Aorta (tissue), 5 donors: ENCODE data around the gene POLD2. TPM values are rescaled to one million over a fixed set of nuclear protein-coding genes. Genes with fewer than 3 reads are reported as not detected.

Source experiments
- ATAC-seq: fragments of 200-7000 bp; cut with Tn5 transposase; one replicate; pipeline ENCODE4 v1.9.1; 2022; ENCODE audit warnings: moderate library complexity; ENCODE audit not compliant: low FRiP score
- DNase-seq, 2 donors: peaks; one replicate each; pipeline ENCODE4 v3.0.0-alpha.2; 2020
- H3K27ac ChIP-seq, 2 donors: one replicate each; pipeline ENCODE4 v1.5.1; 2013; ENCODE audit warnings: low read length in 2 of 2, mild to moderate bottlenecking in 2 of 2, moderate library complexity in 2 of 2, control low read depth in 1 of 2, inconsistent platforms in 1 of 2, low read depth in 1 of 2
- H3K27me3 ChIP-seq, 2 donors: one replicate each; pipeline ENCODE4 v1.6.1; 2013; ENCODE audit warnings: control low read depth in 1 of 2, low read length in 1 of 2, mild to moderate bottlenecking in 1 of 2, moderate library complexity in 1 of 2; ENCODE audit not compliant: insufficient read depth in 2 of 2, control insufficient read depth in 1 of 2
- H3K36me3 ChIP-seq, 2 donors: one replicate each; pipeline ENCODE4 v1.6.1; 2013; ENCODE audit warnings: control low read depth in 1 of 2, low read length in 1 of 2, mild to moderate bottlenecking in 1 of 2; ENCODE audit not compliant: insufficient read depth in 2 of 2, control insufficient read depth in 1 of 2
- H3K4me1 ChIP-seq, 2 donors: one replicate each; pipeline ENCODE4 v1.6.1; 2013; ENCODE audit warnings: low read length in 2 of 2, control low read depth in 1 of 2, mild to moderate bottlenecking in 1 of 2, moderate library complexity in 1 of 2; ENCODE audit not compliant: insufficient read depth in 2 of 2, control insufficient read depth in 1 of 2
- H3K4me3 ChIP-seq, 2 donors: one replicate each; pipeline ENCODE4 v1.5.1; 2013; ENCODE audit warnings: low read length in 2 of 2, control low read depth in 1 of 2, mild to moderate bottlenecking in 1 of 2
- H3K9me3 ChIP-seq: one replicate; pipeline ENCODE4 v1.6.1; 2013; ENCODE audit warnings: mild to moderate bottlenecking, low read length; ENCODE audit not compliant: control insufficient read depth
- WGBS, 2 donors: extraction: QIAGEN DNeasy Blood & Tissue Kit; methylation state at CpG; one replicate each; pipeline ENCODE4 v1.1.7; 2013; 5-methylcytosine and 5-hydroxymethylcytosine counted together
- intact Hi-C, 2 donors: fragments of 100-400 bp; cut with DNase I; formaldehyde crosslinking; loops; one replicate each; pipeline versions ENCODE4 v1.14.2 to v1.15.0; 2022
- polyA plus RNA-seq, 2 donors: library from polyadenylated mRNA; stranded (reverse); fragments of 200-250 nt; gene quantifications; one replicate each; pipeline ENCODE4 v1.2.3, GENCODE V29; 2013
- total RNA-seq, 2 donors: library from RNA; stranded (reverse); fragmentation: NEBNext Ultra II Directional; extraction: Animal tissue kit (Norgen Biotek cat#: 25700); gene quantifications; one replicate each; pipeline ENCODE4 v1.2.1, GENCODE V29; 2021
- donor health status: healthy with polysubstance abuse.
- donor health status: Bipolar disorder and iron deficiency.
- donor health status: DM: no; HTN: no; CAD: no.
- donor health status: DM: no; HTN: no; CAD: no.
- donor health status: DM: yes; HTN: yes; CAD: no.

POLD2 gene
- total and polyA plus RNA-seq, 4 donors: 31.6 to 93.1 (median 51.5) TPM

GRCh38 chr7:44148166-44148565, 24.8 kb upstream of the POLD2 start:
- Histone ChIP-seq H3K9me3 (no peaks in the 10 kb centered on the region), H3K4me1 (no peaks in the 10 kb centered on the region), H3K4me3 (no peak overlapping the region), H3K27ac (no peak overlapping the region), H3K27me3 (no peaks in the 10 kb centered on the region), H3K36me3 (no peaks in the 10 kb centered on the region)
- DNase-seq (peak in 1 of 2 donors; percentile 27), ATAC-seq (no peak)
- 73 to 78% methylated on average over 2 of the region's 2 CpGs for WGBS, 2 donors
- intact Hi-C loops: no loop called here

DNA sequence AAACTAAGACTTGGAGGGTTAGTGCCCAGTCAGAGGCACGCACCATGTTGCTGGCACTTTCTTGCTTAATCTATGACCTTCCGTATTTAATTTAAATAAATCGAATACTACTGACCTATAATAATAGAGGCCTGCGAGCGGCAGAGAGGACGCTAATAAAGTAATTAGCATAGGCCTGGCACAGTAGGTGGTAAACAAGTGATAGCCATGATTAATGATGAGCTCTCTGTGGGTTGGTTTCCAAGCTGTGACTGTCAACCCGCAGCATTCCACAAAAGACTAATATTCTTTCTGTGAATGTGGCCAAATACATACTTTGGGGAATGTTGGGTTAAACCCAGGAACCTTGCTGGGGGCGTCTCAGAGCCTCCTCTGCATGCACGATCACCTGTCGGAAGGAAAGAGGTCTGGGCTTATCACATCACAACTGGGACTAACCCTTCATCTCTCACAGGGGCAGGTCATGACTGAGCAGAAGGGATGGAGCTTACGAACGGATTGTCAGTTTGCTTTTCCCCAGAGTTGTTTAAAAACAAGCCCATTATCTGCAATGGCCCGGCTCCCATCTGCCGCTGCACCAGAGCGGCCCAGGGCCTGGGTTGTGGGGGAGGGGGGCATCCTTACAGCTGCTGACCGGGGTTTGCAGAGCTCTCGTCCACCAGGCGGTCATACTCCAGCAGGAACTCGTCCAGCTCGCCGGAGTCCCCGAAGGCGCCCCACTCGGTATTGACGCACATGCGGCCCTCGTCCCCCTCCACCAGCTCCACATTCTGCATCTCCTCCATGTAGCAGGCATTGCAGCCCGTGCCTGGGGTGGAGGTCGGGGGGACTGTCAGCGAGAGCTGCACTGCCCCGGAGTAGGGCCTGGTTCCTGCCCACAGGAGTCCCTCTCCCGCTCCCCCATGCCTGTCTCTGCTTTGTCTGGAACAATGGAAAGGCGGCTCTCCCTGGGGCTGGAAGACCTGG, 24.0 kb upstream of the POLD2 start:
- ATAC-seq (no peak), DNase-seq (peak in 1 of 2 donors; percentile 67)
- no peaks in the 10 kb centered on the region for H3K27me3 ChIP-seq
- no peaks in the 10 kb centered on the region for H3K36me3 ChIP-seq
- H3K4me1 ChIP-seq: no peaks in the 10 kb centered on the region
- WGBS, 2 donors: 84 to 87% methylated on average over 33 of the region's 33 CpGs
- no peak overlapping the region for H3K4me3 ChIP-seq
- intact Hi-C loops: loop anchor here in 1 of 2 donors (2.0 kb wide), 1 partner anchor 23 kb away; no protein-coding TSS in a partner anchor
- H3K9me3 ChIP-seq: no peaks in the 10 kb centered on the region
- H3K27ac ChIP-seq: no peak overlapping the region

DNA sequence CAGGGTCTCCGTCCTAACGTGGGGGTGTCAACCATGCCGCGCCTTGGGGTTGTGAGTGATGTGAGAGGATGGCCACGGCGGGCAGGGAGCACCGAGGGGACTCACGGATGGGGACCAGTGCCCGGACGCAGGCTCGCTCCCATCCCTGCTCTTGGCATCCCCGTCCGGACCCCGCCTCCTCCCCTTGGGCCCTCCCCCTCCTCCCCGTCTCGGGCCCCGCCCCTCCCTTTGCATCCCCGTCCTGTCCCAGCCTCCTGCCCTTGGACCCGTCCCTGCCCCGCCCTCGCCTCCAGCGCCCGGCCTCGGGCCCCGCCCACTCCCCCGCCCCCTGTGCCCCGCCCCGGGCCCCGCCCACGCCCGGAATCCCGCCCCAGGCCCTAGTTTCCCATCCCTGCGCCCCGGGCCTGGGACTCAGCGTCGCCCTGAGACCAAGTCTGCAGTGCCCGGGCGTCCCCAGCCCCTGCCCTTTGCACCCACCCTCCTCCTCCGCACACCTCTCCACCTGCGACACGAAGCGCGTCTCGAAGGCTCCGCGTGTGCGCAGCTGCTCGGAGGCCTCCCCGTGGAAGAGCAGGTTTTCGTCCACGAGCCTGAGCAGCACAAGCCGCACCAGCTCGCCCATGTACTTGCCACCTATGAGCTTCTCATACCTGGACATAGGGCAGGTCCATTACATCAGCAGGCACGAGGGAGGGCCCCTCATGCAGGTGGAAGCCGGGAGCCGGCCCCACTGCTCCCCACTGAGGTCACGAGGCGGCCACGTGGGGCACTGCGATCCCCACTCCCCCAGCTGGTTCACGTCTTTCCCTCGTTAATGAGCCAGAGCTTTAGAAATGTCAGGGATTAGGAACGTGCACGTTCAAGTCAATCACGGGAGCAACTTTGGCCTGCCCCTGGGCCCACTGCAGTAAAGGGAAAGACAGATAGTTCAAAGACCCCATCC, 22.9 kb upstream of the POLD2 start:
- no peaks in the 10 kb centered on the region for H3K27me3 ChIP-seq
- H3K4me3 ChIP-seq: peak overlapping the region; percentile 13 to 24
- H3K36me3 ChIP-seq: no peaks in the 10 kb centered on the region
- DNase-seq: peak; percentile 90 to 96
- H3K9me3 ChIP-seq: no peaks in the 10 kb centered on the region
- WGBS, 2 donors: 17 to 22% methylated on average over 42 to 65 of the region's 65 CpGs
- intact Hi-C loops: loop anchor here in 1 of 2 donors (2.0 kb wide), 1 partner anchor 21 kb away; no protein-coding TSS in a partner anchor
- no peaks in the 10 kb centered on the region for H3K4me1 ChIP-seq
- no peak overlapping the region for H3K27ac ChIP-seq
- peak; percentile 89 for ATAC-seq

DNA sequence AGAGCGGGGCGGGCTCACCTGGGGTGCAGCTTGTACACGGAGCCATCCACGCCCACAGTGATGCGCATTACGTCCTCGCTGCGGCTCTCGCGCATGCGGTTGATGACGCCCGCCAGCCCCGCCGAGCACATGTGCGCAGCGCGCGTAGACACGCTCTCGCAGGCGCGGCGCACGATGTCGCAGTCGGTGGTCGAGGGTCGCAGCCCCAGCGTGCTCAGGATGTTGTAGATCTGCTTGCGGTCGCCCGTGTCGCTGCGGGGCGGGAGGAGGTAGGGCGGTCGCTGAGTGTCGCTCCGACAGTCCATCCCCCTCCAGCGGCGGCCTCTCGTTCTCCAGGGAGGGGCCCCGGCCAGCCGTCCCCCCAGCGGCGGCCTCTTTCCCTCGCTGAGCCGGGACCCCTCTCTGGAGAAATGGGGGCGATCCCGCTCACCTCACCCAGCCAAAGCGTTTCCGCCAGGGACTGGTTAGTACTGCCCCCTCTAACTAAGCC, 22.2 kb upstream of the POLD2 start:
- WGBS, 2 donors: 5 to 8% methylated on average over 52 to 53 of the region's 53 CpGs
- Histone ChIP-seq H3K36me3 (no peaks in the 10 kb centered on the region), H3K27me3 (no peaks in the 10 kb centered on the region), H3K9me3 (no peaks in the 10 kb centered on the region), H3K4me3 (peak overlapping the region; percentile 13 to 24), H3K27ac (no peak overlapping the region), H3K4me1 (no peaks in the 10 kb centered on the region)
- intact Hi-C loops: no loop called here
- DNase-seq (peak in 1 of 2 donors; percentile 79), ATAC-seq (peak; percentile 57)

- intact Hi-C loops: no loop called here
- H3K9me3 ChIP-seq: no peaks in the 10 kb centered on the region
- no peak overlapping the region for H3K27ac ChIP-seq
- H3K36me3 ChIP-seq: no peaks in the 10 kb centered on the region
- no peaks in the 10 kb centered on the region for H3K27me3 ChIP-seq
- no peaks in the 10 kb centered on the region for H3K4me1 ChIP-seq
- no peak overlapping the region for H3K4me3 ChIP-seq
- DNase-seq: peak in 1 of 2 donors; percentile 76
- no peak for ATAC-seq
- WGBS, 2 donors: 69 to 71% methylated on average over 24 to 31 of the region's 31 CpGs
Observed at GRCh38 chr7:44144968-44145478, 21.7 kb upstream of the POLD2 start.

- 95 to 97% methylated on average over 6 of the region's 6 CpGs for WGBS, 2 donors
- Histone ChIP-seq H3K9me3 (no peaks in the 10 kb centered on the region), H3K4me1 (no peaks in the 10 kb centered on the region), H3K27ac (no peak overlapping the region), H3K27me3 (no peaks in the 10 kb centered on the region), H3K4me3 (no peak overlapping the region), H3K36me3 (no peaks in the 10 kb centered on the region)
- peak in 1 of 2 donors; percentile 53 for DNase-seq
- no peak for ATAC-seq
- intact Hi-C loops: no loop called here
Observed at GRCh38 chr7:44144426-44144967, 21.1 kb upstream of the POLD2 start.

- no peaks in the 10 kb centered on the region for H3K27me3 ChIP-seq
- no peak overlapping the region for H3K27ac ChIP-seq
- intact Hi-C loops: no loop called here
- 79 to 84% methylated on average over 6 of the region's 6 CpGs for WGBS, 2 donors
- H3K4me3 ChIP-seq: no peak overlapping the region
- H3K4me1 ChIP-seq: no peaks in the 10 kb centered on the region
- no peak for ATAC-seq
- no peaks in the 10 kb centered on the region for H3K9me3 ChIP-seq
- no peaks in the 10 kb centered on the region for H3K36me3 ChIP-seq
- peak in 1 of 2 donors; percentile 64 for DNase-seq
Observed at GRCh38 chr7:44143646-44144250, 20.4 kb upstream of the POLD2 start.

DNA sequence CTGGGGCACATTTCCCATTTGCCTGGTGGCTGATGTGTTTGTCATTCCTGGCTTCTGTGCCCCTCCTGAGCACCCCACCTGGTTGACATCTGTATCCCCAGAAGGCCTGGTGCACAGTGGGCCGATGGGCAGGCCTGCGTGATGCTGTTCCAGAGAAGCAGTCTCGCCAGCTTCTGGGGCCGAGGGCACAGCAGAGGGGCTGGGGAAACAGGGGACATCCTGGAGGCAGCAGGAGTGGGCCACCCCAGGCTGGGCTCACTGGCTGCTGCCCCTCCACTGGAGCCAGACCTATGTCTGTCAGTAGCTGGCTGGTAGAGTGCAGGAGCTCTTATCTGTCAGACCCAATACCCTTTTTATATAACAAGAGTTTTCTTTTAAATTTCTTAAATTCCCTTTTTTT, 18.7 kb upstream of the POLD2 start:
- ATAC-seq (no peak), DNase-seq (peak; percentile 24 to 42)
- Histone ChIP-seq H3K27me3 (no peaks in the 10 kb centered on the region), H3K27ac (no peak overlapping the region), H3K9me3 (no peaks in the 10 kb centered on the region), H3K4me1 (no peaks in the 10 kb centered on the region), H3K4me3 (no peak overlapping the region), H3K36me3 (no peaks in the 10 kb centered on the region)
- WGBS, 2 donors: 92% methylated on average over 4 of the region's 4 CpGs
- intact Hi-C loops: no loop called here
